IgD-negative memory B cell (primary cell): ENCODE results near the gene CNOT10. TPM values are rescaled to one million over a fixed set of nuclear protein-coding genes. Genes with fewer than 3 reads are reported as not detected.
"Not testable (repeated sequence)": the region's sequence is repeated elsewhere in the genome, so short reads cannot be mapped to it uniquely, and the experiment has no call there.

Experiments
- H3K27ac Mint-ChIP-seq, 3 donors: one replicate each; pipeline ENCODE4 v1.8.0; 2020 to 2022; ENCODE audit warnings: mild to moderate bottlenecking in 3 of 3, mixed read lengths in 3 of 3, moderate library complexity in 1 of 3
- H3K27me3 Mint-ChIP-seq: one replicate; pipeline ENCODE4 v1.8.0; 2021; ENCODE audit warnings: mixed read lengths
- H3K36me3 Mint-ChIP-seq: one replicate; pipeline ENCODE4 v1.8.0; 2020; ENCODE audit warnings: mild to moderate bottlenecking, mixed read lengths
- H3K4me1 Mint-ChIP-seq, 3 donors: one replicate each; pipeline ENCODE4 v1.8.0; 2020 to 2022; ENCODE audit warnings: mixed read lengths in 3 of 3, mild to moderate bottlenecking in 1 of 3
- H3K4me3 Mint-ChIP-seq, 4 donors: one replicate each; pipeline ENCODE4 v1.8.0; 2020 to 2022; ENCODE audit warnings: mild to moderate bottlenecking in 4 of 4, mixed read lengths in 4 of 4, moderate library complexity in 3 of 4
- H3K9me3 Mint-ChIP-seq, 3 donors: one replicate each; pipeline ENCODE4 v1.8.0; 2020 to 2021; ENCODE audit warnings: mixed read lengths in 3 of 3, mild to moderate bottlenecking in 1 of 3
- polyA plus RNA-seq: library from polyadenylated mRNA; unstranded; fragments of 300-500 nt; fragmentation: Illumina TruSeq; gene quantifications from one replicate; pipeline ENCODE4 v1.2.3, GENCODE V29; 2021

The CNOT10 gene
- polyA plus RNA-seq, 1 donor from 2014 or later: 23.1 TPM

DNA sequence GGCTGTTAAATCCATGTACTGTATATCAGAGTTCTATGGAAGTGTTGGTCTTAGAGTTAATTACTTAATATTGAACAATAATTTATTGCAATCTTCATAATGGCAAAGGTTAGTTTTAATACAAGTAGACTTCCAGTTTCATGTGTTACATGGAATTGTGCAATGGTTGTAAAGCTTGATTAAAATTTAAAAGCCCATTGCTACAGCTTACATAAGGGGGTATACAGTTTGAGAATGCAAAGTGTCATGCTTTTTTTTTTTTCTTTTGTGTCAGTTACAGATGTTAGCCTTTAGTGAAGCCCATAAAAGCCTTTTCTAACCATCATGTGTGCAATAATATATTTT is 22.0 kb downstream of the CNOT10 start:
- Mint-ChIP-seq H3K4me1 (peaks cover 7 to 15% (median 8%) of the 10 kb centered on the region in 3 donors), H3K9me3 (no peaks in the 10 kb centered on the region), H3K27ac (no peak overlapping the region), H3K36me3 (peaks cover 10% of the 10 kb centered on the region), H3K4me3 (no peak overlapping the region), H3K27me3 (no peaks in the 10 kb centered on the region)

DNA sequence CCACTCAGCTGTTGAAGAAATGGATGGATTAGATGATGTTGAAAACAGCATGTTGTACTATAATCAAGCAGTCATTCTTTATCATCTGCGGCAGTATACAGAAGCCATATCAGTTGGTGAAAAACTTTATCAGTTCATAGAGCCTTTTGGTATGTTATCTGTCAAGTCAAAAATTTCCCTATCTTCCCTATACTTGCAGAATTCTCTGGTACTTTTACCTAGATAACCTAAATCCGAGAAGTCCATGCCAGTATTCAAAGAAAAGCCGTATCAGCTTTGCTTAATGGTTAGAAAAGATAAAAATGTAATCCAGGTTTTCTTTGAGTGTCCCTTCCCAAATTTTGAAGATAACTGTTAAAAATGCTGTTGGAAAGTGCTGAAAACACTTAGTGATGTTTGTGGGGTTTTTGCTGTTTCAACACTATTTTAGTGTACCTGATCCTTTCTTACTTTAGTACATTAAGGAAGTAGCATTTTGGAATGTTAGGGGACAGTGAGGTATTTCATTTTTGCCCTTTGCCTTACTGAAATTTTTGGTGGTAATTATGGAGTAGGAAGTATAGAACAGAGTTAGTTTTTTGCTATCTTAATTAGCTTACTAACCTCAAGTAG is 23.8 kb downstream of the CNOT10 start:
- Mint-ChIP-seq H3K36me3 (peaks cover 17% of the 10 kb centered on the region), H3K4me3 (no peak overlapping the region), H3K4me1 (peaks cover 2 to 8% (median 3%) of the 10 kb centered on the region in 3 donors), H3K27me3 (no peaks in the 10 kb centered on the region), H3K27ac (no peak overlapping the region), H3K9me3 (no peaks in the 10 kb centered on the region)

DNA sequence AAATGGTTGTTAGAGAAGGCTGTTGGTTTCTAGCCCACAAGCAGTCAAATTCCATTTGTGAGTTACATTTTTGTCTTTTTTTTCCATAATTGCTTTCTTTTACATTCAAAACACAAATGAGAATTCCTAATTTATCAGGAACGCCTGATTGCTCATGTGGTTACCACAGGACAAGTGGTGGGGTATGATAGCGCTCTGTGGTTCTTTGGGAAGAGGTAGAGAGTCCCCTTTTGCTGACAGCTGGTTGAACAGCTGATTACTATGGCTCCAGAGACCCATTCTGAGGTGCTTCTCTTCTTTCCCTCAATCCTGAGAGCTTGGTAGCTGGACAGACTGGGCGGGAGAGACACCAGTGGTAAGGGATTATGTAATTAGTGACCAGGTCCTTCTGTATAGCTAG is 24.4 kb downstream of the CNOT10 start:
- no peaks in the 10 kb centered on the region for H3K9me3 Mint-ChIP-seq
- H3K36me3 Mint-ChIP-seq: peaks cover 17% of the 10 kb centered on the region
- H3K27ac Mint-ChIP-seq: peak overlapping the region in 1 of 3 donors; percentile 16
- no peak overlapping the region for H3K4me3 Mint-ChIP-seq
- peaks cover 2 to 8% (median 3%) of the 10 kb centered on the region in 3 donors for H3K4me1 Mint-ChIP-seq
- no peaks in the 10 kb centered on the region for H3K27me3 Mint-ChIP-seq

DNA sequence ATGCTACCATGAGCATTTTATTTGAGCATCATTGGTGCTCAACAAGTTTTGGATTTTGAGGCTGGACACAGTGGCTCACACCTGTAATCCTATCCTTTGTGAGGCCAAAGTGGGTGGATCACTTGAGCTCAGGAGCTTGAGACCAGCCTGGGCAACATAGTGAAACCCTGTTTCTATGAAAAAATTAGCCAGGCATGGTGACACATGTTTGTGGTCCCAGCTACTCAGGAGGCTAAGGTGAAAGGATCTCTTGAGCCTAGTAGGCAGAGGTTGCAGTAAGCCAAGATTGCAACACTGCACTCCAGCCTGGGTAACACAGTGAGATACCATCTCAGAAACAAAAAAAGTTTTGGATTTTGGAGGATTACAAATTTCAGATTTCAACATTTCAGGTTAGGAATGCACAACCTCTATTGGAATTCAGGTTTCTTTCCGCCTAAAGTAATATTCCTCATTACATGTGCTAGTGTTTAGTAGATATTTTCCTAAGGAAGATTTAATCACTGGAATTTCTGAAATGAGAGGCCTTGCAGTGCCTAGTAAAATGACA is 27.6 kb downstream of the CNOT10 start:
- no peak overlapping the region for H3K4me3 Mint-ChIP-seq
- peaks cover 19% of the 10 kb centered on the region for H3K36me3 Mint-ChIP-seq
- no peaks in the 10 kb centered on the region for H3K4me1 Mint-ChIP-seq
- H3K9me3 Mint-ChIP-seq: no peaks in the 10 kb centered on the region
- H3K27ac Mint-ChIP-seq: no peak overlapping the region
- H3K27me3 Mint-ChIP-seq: no peaks in the 10 kb centered on the region

DNA sequence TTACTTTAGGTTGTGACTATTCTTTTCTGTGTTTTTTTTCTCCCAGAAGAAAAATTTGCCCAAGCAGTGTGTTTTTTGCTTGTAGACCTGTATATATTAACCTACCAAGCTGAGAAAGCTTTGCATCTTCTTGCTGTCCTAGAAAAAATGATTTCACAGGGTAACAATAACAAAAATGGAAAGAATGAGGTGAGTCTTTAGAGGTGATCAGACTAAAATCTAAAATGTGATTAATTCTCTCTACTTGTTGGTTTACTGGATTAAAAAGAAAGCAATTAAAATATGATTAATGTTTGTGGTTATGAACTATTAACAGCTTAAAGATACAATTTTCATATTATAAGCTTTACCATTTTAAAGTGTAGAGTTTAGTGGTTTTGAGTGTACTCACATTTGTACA is 28.2 kb downstream of the CNOT10 start:
- H3K4me3 Mint-ChIP-seq: no peak overlapping the region
- H3K27ac Mint-ChIP-seq: peak overlapping the region in 1 of 3 donors; percentile 81
- H3K36me3 Mint-ChIP-seq: peaks cover 22% of the 10 kb centered on the region
- H3K4me1 Mint-ChIP-seq: no peaks in the 10 kb centered on the region
- no peaks in the 10 kb centered on the region for H3K9me3 Mint-ChIP-seq
- no peaks in the 10 kb centered on the region for H3K27me3 Mint-ChIP-seq

DNA sequence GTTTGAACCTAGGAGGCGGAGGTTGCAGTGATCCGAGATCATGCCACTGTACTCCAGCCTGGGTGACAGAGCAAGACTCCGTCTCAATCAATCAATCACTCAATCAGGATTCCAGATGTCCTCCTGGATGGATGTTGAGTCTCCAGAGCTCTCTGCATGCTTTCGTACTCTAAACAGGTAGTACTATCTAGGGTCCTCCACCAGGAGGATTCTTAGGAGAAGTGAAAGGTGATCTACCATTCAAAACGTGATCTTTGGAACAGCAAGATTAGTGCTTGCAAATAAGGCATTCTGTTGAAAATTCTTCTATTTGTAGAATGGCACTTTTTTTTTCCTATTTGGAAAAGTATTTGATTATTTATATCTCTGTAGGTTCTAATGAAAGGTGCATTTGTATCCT is 34.3 kb downstream of the CNOT10 start:
- no peaks in the 10 kb centered on the region for H3K27me3 Mint-ChIP-seq
- no peaks in the 10 kb centered on the region for H3K4me1 Mint-ChIP-seq
- H3K4me3 Mint-ChIP-seq: no peak overlapping the region
- peaks cover 13% of the 10 kb centered on the region for H3K36me3 Mint-ChIP-seq
- H3K9me3 Mint-ChIP-seq: no peaks in the 10 kb centered on the region
- H3K27ac Mint-ChIP-seq: no peak overlapping the region

DNA sequence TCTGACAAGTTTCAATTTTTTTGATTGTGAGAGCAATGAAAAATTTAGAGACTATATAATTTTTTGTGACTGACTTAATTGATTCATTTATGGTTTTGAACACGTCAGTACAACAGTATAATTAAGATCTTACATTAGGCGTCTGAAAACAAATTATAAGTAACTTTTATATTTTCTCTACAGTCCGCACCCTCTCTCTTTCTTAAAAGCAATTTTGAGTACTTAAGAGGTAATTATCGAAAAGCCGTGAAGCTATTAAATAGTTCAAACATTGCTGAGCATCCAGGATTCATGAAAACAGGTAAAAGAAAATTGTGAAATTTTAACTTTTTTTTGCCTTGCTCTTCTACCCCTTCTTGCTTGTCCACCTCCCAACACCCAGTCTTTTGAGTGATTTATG is 34.9 kb downstream of the CNOT10 start:
- peaks cover 13% of the 10 kb centered on the region for H3K36me3 Mint-ChIP-seq
- H3K9me3 Mint-ChIP-seq: no peaks in the 10 kb centered on the region
- H3K4me1 Mint-ChIP-seq: no peaks in the 10 kb centered on the region
- no peak overlapping the region for H3K27ac Mint-ChIP-seq
- no peak overlapping the region for H3K4me3 Mint-ChIP-seq
- no peaks in the 10 kb centered on the region for H3K27me3 Mint-ChIP-seq

DNA sequence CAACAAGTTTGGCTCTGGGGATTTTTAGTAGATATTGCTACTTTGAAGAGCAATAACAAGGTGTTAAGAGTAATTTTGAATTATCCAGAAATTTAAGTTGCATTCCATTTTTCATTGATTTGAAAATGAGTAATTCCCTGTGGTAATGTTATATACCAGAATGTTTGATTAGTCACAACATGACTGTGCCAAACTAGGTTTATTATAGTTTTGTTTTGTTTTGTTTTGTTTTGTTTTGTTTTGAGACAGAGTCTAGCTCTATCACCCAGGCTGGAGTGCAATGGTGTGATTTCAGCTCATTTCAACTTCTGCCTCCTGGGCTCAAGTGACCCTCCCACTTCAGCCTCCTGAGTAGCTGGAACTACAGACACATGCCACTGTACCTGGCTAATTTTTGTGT is 40.7 kb downstream of the CNOT10 start:
- Mint-ChIP-seq H3K9me3 (no peaks in the 10 kb centered on the region), H3K27me3 (no peaks in the 10 kb centered on the region), H3K4me3 (no peak overlapping the region), H3K27ac (no peak overlapping the region), H3K4me1 (no peaks in the 10 kb centered on the region), H3K36me3 (peaks cover 6% of the 10 kb centered on the region)

DNA sequence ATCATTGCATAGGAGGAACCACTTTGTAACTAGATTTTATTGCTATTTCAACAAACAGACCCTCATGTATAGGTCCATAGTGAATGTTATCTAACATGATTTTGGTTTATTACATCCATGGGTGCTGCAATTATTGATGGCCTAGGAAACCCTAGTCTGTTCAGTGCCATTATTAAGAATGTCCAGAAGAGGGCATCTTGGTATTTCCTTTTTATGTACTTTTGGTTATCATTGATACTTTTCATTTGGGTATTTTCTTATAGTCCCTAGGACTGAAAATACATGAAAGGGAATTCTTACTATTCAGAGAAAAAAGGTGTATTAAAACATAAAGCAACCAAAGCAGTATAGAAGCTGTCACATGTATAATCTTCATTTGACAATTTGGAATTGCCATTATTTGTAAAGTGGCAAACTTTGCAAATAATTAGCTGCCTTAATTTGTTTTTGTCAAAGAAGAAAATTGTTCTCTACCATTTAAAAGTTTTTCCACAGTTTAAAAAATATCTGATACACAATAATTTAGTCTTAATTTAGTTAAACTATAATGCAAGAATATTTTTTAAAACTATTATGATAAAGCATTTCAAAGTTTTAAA is 48.7 kb downstream of the CNOT10 start:
- peaks cover 8% of the 10 kb centered on the region for H3K36me3 Mint-ChIP-seq
- H3K9me3 Mint-ChIP-seq: no peaks in the 10 kb centered on the region
- no peaks in the 10 kb centered on the region for H3K27me3 Mint-ChIP-seq
- H3K4me3 Mint-ChIP-seq: no peak overlapping the region
- no peak overlapping the region for H3K27ac Mint-ChIP-seq
- no peaks in the 10 kb centered on the region for H3K4me1 Mint-ChIP-seq

DNA sequence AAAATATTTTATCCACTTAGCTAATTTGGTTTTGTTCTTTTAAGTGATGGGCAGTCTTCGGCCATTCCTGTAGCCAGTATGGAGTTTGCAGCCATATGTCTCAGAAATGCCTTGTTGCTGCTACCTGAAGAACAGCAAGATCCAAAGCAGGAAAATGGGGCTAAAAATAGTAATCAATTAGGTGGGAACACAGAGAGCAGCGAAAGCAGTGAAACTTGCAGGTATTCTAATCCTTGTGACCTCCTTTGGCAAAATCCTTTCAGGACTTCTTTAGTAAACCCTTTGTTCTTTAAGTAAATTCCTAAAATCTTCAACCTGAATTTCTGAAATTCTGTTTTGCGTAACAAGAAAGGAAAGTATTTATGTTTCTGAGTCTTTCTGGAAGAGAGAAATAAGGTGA is 49.8 kb downstream of the CNOT10 start:
- Mint-ChIP-seq H3K27me3 (no peaks in the 10 kb centered on the region), H3K27ac (no peak overlapping the region), H3K4me3 (no peak overlapping the region), H3K9me3 (no peaks in the 10 kb centered on the region), H3K4me1 (no peaks in the 10 kb centered on the region), H3K36me3 (peaks cover 6% of the 10 kb centered on the region)

DNA sequence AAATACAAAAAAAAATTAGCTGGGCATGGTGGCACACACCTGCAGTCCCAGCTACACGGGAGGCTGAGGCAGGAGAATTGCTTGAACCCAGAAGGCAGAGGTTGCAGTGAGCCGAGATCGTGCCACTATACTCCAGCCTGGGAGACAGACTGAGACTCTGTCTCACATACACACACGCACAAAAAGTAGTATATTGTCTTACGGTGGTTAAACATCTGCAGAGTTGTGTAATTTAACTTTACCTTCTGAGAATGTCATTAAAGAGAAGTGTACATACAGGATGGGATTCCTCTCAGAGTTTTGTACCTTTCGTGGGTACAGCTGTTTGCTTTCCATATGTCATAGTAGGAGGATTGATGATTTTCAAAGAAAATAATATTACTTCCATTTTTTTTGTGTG is 58.5 kb downstream of the CNOT10 start:
- not testable (repeated sequence) for H3K27me3 Mint-ChIP-seq, H3K27ac Mint-ChIP-seq, H3K4me3 Mint-ChIP-seq, H3K4me1 Mint-ChIP-seq, H3K9me3 Mint-ChIP-seq
- H3K36me3 Mint-ChIP-seq: peaks cover 11% of the 10 kb centered on the region

DNA sequence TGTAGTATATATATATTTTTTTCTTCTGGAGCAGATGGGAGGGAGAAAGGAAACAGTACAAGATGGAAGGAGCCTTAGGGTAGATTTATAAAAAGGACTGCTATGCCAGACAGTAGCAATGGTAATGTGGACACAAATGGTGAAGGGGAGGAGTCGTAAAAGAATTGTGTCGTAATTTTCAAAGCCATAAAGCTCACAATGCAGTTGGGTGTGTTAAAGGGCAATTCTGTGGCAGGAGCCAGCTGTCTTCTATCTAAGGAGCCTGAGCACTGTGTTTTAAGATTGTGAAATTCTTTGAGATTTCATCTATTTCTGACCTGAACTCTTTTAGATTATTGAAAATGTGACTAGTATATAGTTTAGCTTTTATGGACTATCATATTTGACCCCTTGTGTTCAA is 58.9 kb downstream of the CNOT10 start:
- Mint-ChIP-seq H3K27ac (no peak overlapping the region), H3K27me3 (no peaks in the 10 kb centered on the region), H3K4me3 (no peak overlapping the region), H3K36me3 (peaks cover 11% of the 10 kb centered on the region), H3K9me3 (no peaks in the 10 kb centered on the region), H3K4me1 (no peaks in the 10 kb centered on the region)

DNA sequence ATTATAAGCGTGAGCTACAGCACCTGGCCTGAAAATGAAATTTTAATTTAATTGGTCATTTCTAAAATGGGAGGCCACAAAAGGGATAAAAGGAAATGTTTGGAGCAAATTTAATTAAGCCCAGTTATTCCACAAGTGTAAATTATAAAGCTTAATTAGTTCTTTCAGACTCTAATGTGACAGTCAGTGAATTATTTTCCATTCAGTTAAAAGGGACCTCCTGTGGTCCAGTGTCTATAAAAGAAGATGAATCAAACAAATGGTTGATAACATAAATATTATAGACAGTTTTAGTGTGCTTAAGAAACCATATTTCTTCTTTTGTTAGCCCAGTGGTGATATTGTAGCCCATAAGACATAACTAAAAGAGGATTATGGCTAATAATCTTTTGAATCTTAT is 66.4 kb downstream of the CNOT10 start:
- Mint-ChIP-seq H3K36me3 (peaks cover 9% of the 10 kb centered on the region), H3K4me1 (peaks cover 0 to 4% (median 0%) of the 10 kb centered on the region in 3 donors), H3K4me3 (no peak overlapping the region), H3K9me3 (no peaks in the 10 kb centered on the region), H3K27me3 (no peaks in the 10 kb centered on the region), H3K27ac (no peak overlapping the region)

DNA sequence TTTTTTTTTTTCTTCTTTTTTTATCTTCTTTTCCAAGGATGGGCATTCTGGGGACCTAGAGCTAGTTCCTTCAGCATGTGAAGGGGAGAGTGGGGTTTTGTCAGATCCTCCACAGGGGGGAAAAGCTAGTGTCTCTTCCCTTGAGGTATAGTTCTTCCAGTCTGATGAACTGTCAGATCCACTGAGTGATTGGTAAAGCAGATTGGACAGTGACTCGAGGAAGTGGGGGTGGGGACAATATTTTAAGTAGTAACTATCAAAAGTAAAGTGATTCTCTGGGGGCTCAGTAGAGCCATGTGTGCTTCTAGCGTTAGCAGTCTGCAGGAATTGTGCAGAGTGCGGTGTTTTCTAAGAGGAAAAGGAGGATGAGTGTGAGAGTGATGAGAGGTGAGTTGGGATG is 70.8 kb downstream of the CNOT10 start:
- Mint-ChIP-seq H3K9me3 (no peaks in the 10 kb centered on the region), H3K36me3 (peaks cover 6% of the 10 kb centered on the region), H3K4me3 (no peak overlapping the region), H3K27ac (no peak overlapping the region), H3K4me1 (peaks cover 0 to 4% (median 2%) of the 10 kb centered on the region in 3 donors), H3K27me3 (no peaks in the 10 kb centered on the region)

DNA sequence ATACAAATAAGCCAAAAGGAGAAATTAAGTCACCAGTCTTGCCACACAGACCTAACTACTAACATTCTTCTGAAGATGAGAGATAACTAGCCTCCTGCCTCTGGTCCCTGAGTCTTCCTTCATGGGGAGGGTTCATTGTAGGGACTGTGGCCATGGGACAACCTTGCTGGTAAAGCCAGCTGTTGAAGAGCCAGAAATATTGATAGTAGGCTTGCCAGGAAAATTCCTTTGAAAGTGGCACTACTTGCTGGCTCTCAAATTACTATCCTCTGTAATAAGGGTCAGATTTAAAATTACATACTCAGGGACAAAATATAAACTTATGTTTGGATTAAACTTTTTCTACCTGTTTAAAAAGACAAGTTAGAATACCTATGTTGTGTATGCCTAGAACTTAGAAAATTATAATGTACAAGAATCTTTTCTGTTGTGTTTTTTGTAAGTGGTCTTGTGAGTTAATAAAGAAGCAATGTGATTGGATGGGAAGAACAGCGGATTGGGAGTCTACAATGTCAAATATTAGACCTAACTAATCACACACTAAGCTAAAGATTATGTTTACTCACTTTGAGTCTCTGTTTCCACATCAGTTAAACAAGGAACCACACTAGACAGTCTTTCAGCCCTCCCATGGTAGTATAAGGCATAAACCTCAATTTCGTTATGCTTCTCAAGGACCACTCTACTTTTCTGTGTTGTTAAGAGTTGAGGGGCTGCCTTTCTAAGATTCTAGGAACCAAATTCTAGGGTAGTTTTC is 72.8 kb downstream of the CNOT10 start:
- Mint-ChIP-seq H3K27ac (no peak overlapping the region), H3K27me3 (no peaks in the 10 kb centered on the region), H3K9me3 (no peaks in the 10 kb centered on the region), H3K4me3 (no peak overlapping the region), H3K36me3 (peaks cover 7% of the 10 kb centered on the region), H3K4me1 (peaks cover 0 to 4% (median 2%) of the 10 kb centered on the region in 3 donors)

DNA sequence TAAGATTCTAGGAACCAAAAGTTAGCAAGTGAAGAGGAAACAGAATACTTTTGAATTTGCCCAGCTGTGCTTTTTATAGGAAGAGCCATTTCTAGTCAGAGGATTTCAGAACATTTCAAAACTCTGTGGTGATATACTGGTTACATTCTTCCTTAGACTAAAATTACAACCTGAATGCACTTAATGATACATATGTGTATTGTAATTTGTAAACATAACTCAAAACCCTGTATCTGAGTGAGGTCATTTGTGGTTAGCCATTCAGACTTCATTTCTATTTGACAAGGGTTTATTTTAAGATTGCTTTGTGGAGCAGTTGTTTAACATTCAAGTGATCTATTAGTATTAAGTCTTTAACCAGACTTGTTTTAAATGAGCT is 73.4 kb downstream of the CNOT10 start:
- no peak overlapping the region for H3K27ac Mint-ChIP-seq
- no peak overlapping the region for H3K4me3 Mint-ChIP-seq
- H3K36me3 Mint-ChIP-seq: peaks cover 6% of the 10 kb centered on the region
- no peaks in the 10 kb centered on the region for H3K27me3 Mint-ChIP-seq
- no peaks in the 10 kb centered on the region for H3K9me3 Mint-ChIP-seq
- H3K4me1 Mint-ChIP-seq: peaks cover 0 to 3% (median 2%) of the 10 kb centered on the region in 3 donors
